ENCODE results near the gene SGF29. TPM values are rescaled to one million over a fixed set of nuclear protein-coding genes. Genes with fewer than 3 reads are reported as not detected.
"Not testable (repeated sequence)": the region's sequence is repeated elsewhere in the genome, so short reads cannot be mapped to it uniquely, and the experiment has no call there.

Gene SGF29
- total RNA-seq, 1 donor from 2014 or later, result 21.6 TPM

GRCh38 chr16:28590384-28591340 is 36.9 kb downstream of the SGF29 start:
- DNase-seq (ENCODE audit: low spot score in 2 of 2) (no peak), FAIRE-seq (no peak)

GRCh38 chr16:28591355-28591754 is 37.6 kb downstream of the SGF29 start:
- DNase-seq (ENCODE audit: low spot score in 2 of 2), result no peak
- no peak for FAIRE-seq

- FAIRE-seq (no peak), DNase-seq (ENCODE audit: low spot score in 2 of 2) (no peak)
These were observed 38.8 kb downstream of the SGF29 start for GRCh38 chr16:28592511-28592910.

- FAIRE-seq, result no peak
- no peak for DNase-seq (ENCODE audit: low spot score in 2 of 2)
These were observed 39.3 kb downstream of the SGF29 start for GRCh38 chr16:28592979-28593553.

GRCh38 chr16:28595451-28595850 is 41.7 kb downstream of the SGF29 start:
- not testable (repeated sequence) for DNase-seq (ENCODE audit: low spot score in 2 of 2); FAIRE-seq

GRCh38 chr16:28596115-28596630 is 42.5 kb downstream of the SGF29 start:
- DNase-seq (ENCODE audit: low spot score in 2 of 2) (no peak), FAIRE-seq (no peak)

- no peak for FAIRE-seq
- DNase-seq (ENCODE audit: low spot score in 2 of 2), result no peak
These were observed 43.3 kb downstream of the SGF29 start, which contains the start of gene SULT1A2 for GRCh38 chr16:28596840-28597691. TSS of gene SULT1A2 (minus strand) at chr16:28597050. CDS start at chr16:28595930, 1,120 bp downstream.

- DNase-seq (ENCODE audit: low spot score in 2 of 2) (no peak), FAIRE-seq (no peak)
These were observed 44.1 kb downstream of the SGF29 start for GRCh38 chr16:28597692-28598261.

GRCh38 chr16:28599377-28600285 is 45.9 kb downstream of the SGF29 start:
- FAIRE-seq; DNase-seq (ENCODE audit: low spot score in 2 of 2): not testable (repeated sequence)

- DNase-seq (ENCODE audit: low spot score in 2 of 2); FAIRE-seq: not testable (repeated sequence)
These were observed 47.2 kb downstream of the SGF29 start for GRCh38 chr16:28600965-28601364.

GRCh38 chr16:28601589-28601988 is 47.9 kb downstream of the SGF29 start:
- not testable (repeated sequence) for DNase-seq (ENCODE audit: low spot score in 2 of 2); FAIRE-seq

GRCh38 chr16:28602062-28602461 is 48.3 kb downstream of the SGF29 start:
- DNase-seq (ENCODE audit: low spot score in 2 of 2); FAIRE-seq: not testable (repeated sequence)

- DNase-seq (ENCODE audit: low spot score in 2 of 2) (no peak), FAIRE-seq (no peak)
These were observed 48.8 kb downstream of the SGF29 start for GRCh38 chr16:28602529-28602928.

- no peak for DNase-seq (ENCODE audit: low spot score in 2 of 2)
- no peak for FAIRE-seq
These were observed 49.9 kb downstream of the SGF29 start for GRCh38 chr16:28603381-28604185.

- FAIRE-seq (no peak), DNase-seq (ENCODE audit: low spot score in 2 of 2) (no peak)
These were observed 50.5 kb downstream of the SGF29 start for GRCh38 chr16:28604186-28604565.

- no peak for DNase-seq (ENCODE audit: low spot score in 2 of 2)
- FAIRE-seq, result no peak
These were observed 52.8 kb downstream of the SGF29 start for GRCh38 chr16:28606291-28607115.

GRCh38 chr16:28607116-28607623 is 53.5 kb downstream of the SGF29 start:
- DNase-seq (ENCODE audit: low spot score in 2 of 2), result no peak
- no peak for FAIRE-seq
